BLaER1 (cell line): ENCODE results near the gene RBM14.

ENCODE experiments used
- H3K27ac ChIP-seq: shearing (Covaris generic); formaldehyde crosslinking; 2 replicates; pipeline ENCODE4 v1.8.1; 2022
- H3K27me3 ChIP-seq: shearing (Covaris generic); formaldehyde crosslinking; 2 replicates; pipeline ENCODE4 v1.8.1; 2022
- H3K36me3 ChIP-seq: shearing (Covaris generic); formaldehyde crosslinking; 2 replicates; pipeline ENCODE4 v1.8.1; 2022
- H3K4me1 ChIP-seq: shearing (Covaris generic); formaldehyde crosslinking; 2 replicates; pipeline ENCODE4 v1.8.1; 2022
- H3K4me2 ChIP-seq: shearing (Covaris generic); formaldehyde crosslinking; 2 replicates; pipeline ENCODE4 v1.8.1; 2022
- H3K4me3 ChIP-seq: shearing (Covaris generic); formaldehyde crosslinking; 2 replicates; pipeline ENCODE4 v1.8.1; 2022
- H3K9ac ChIP-seq: shearing (Covaris generic); formaldehyde crosslinking; 2 replicates; pipeline ENCODE4 v1.8.1; 2022
- H3K9me3 ChIP-seq: shearing (Covaris generic); formaldehyde crosslinking; 2 replicates; pipeline ENCODE4 v1.8.1; 2022
- H4K20me1 ChIP-seq: shearing (Covaris generic); formaldehyde crosslinking; 2 replicates; pipeline ENCODE4 v1.8.1; 2022
- Cebpa-rat ChIP-seq: shearing (Covaris generic); IDR thresholded peaks from 2 replicates; pipeline ENCODE4 v1.8.1; 2022

The RBM14 gene, protein sequence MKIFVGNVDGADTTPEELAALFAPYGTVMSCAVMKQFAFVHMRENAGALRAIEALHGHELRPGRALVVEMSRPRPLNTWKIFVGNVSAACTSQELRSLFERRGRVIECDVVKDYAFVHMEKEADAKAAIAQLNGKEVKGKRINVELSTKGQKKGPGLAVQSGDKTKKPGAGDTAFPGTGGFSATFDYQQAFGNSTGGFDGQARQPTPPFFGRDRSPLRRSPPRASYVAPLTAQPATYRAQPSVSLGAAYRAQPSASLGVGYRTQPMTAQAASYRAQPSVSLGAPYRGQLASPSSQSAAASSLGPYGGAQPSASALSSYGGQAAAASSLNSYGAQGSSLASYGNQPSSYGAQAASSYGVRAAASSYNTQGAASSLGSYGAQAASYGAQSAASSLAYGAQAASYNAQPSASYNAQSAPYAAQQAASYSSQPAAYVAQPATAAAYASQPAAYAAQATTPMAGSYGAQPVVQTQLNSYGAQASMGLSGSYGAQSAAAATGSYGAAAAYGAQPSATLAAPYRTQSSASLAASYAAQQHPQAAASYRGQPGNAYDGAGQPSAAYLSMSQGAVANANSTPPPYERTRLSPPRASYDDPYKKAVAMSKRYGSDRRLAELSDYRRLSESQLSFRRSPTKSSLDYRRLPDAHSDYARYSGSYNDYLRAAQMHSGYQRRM

DNA sequence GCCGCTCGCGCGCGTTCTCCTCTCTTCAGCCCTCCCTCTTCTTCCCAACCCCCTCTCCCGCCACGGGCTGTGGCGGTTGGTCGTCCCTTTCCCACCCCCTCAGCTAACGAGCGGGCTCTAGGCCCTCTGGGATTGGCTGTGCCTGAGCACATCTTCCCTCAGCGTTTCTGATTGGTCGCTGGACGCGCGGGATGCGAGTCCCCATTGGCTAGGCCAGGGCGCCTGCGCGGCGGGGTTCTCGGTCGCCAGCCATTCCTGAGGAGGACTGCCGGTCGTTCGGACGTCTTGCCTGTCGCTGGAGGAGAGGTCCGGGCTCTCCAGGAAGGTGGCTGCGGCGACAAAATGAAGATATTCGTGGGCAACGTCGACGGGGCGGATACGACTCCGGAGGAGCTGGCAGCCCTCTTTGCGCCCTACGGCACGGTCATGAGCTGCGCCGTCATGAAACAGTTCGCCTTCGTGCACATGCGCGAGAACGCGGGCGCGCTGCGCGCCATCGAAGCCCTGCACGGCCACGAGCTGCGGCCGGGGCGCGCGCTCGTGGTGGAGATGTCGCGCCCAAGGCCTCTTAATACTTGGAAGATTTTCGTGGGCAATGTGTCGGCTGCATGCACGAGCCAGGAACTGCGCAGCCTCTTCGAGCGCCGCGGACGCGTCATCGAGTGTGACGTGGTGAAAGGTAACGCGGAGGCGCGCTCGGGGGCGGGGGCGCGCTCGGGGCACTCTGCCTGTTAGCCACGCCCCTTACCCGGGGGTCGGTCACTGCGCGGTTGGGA, at the start of gene RBM14:
RBM14 (plus strand) TSS at position 252 of the 776 bp plus-strand sequence; CDS start at position 343, 91 bp downstream.
- H3K27me3 ChIP-seq = no peaks in the 10 kb centered on the region
- H3K36me3 ChIP-seq = peaks cover 37% of the 10 kb centered on the region
- peak within 1 kb of the TSS; percentile 97 for H3K4me2 ChIP-seq
- peak within 1 kb of the TSS; percentile 99 for H3K4me3 ChIP-seq
- peak within 1 kb of the TSS; percentile 97 for H3K9ac ChIP-seq
- H3K4me1 ChIP-seq = peaks cover 62% of the 10 kb centered on the region
- no peaks in the 10 kb centered on the region for H3K9me3 ChIP-seq
- no peak for TF ChIP-seq Cebpa-rat
- H3K27ac ChIP-seq = peak within 1 kb of the TSS; percentile 97
- peaks cover 51% of the 10 kb centered on the region for H4K20me1 ChIP-seq

DNA sequence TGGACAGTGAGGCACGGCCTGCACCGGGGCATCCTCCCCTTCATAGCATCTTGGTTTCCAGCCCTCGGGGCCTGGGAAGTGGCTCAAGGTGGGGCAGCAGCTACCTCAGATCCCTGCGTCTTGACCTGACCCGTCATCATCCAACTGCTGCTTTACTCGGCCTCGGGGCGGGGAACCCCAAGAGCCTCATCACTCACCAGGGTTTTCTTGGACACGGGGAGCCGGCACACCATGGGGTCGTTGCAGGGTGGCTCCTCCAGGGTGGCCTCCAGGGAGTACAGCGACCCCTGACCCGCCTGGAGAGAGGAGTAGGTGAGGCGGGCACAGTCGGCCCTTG, 48.7 kb upstream of the RBM14 start:
- Histone ChIP-seq H3K9ac (no peak overlapping the region), H3K4me3 (no peak overlapping the region), H3K4me2 (no peak overlapping the region), H3K27ac (no peak overlapping the region), H3K27me3 (peaks cover 42% of the 10 kb centered on the region), H3K4me1 (peaks cover 13% of the 10 kb centered on the region), H4K20me1 (no peaks in the 10 kb centered on the region), H3K36me3 (no peaks in the 10 kb centered on the region), H3K9me3 (peaks cover 8% of the 10 kb centered on the region; the same call in 1 of the 2 replicates)
- no peak for TF ChIP-seq Cebpa-rat

DNA sequence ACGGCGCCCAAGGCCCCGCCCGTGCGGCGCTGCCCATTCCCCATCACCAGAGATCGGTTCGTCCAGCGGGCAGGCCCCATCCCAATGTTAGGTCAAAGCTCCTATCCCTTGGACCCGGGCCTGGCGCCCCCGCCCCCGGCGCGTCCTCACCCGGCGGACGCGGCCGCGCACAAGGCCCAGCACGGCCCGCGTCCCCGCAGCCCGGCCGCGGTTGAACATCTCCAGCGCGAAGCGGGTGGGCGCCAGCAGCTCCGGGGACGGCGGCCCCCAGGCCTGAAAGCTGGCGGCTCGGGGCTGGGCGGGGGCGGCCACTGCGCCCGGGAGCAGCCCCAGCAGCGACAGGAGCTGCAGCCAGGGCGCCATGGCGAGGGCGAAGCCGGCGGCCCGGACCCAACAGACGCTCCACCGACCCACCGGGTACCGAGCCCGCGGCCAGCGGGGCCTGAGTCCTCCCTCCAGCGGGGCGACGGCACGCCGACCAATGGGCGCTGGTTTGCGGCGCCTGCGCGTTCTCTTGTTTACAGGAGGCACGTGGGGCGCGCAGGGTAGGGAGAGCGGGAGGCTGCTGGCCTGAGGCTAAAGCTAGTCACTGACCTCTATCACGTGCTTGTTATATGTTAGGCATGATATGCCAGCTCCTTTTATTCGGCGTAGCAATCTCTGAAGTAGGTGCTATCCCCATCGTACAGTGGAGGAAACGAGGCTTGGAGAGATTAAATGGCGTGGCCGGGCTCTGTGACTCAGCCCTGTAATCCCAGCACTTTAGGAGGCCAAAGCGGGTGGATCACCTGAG, 48.1 kb upstream of the RBM14 start, which contains the start of gene CTSF:
CTSF (minus strand) TSS at position 483 of the 793 bp plus-strand sequence; CDS start at position 363, 120 bp downstream.
- H3K27ac ChIP-seq = no peak within 1 kb of the TSS

DNA sequence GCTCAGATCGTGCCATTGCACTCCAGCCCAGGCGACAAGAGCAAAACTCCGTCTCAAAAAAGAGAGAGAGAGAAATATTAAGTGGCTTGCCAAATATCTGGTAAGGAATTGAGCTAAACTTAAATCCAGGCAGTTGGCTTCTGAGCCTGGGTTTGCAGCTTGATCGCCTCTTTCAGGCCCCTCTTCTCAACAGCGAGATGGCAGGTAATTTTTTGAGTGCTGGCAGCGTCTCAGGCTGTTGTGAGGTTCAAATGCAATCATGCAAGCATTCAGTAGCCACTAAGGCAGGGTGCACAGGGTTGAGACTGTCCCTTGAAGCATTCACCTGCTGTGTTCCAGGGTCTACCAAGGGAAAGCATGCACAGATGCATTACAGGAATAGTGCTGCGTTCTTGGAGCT, 47.4 kb upstream of the RBM14 start:
- Histone ChIP-seq H3K4me2 (no peak overlapping the region), H3K9me3 (peaks cover 18% of the 10 kb centered on the region; the same call in 1 of the 2 replicates), H4K20me1 (no peaks in the 10 kb centered on the region), H3K27me3 (peaks cover 42% of the 10 kb centered on the region), H3K9ac (no peak overlapping the region), H3K4me1 (peaks cover 13% of the 10 kb centered on the region), H3K36me3 (no peaks in the 10 kb centered on the region), H3K27ac (no peak overlapping the region), H3K4me3 (no peak overlapping the region)
- TF ChIP-seq Cebpa-rat = no peak

More for the DNA sequence above, 48.1 kb upstream of the RBM14 start, which contains the start of gene CTSF:
- Histone ChIP-seq H3K4me3 (no peak within 1 kb of the TSS), H3K36me3 (no peaks in the 10 kb centered on the region), H4K20me1 (no peaks in the 10 kb centered on the region), H3K4me2 (no peak within 1 kb of the TSS), H3K27me3 (peaks cover 42% of the 10 kb centered on the region), H3K9me3 (peaks cover 11% of the 10 kb centered on the region; the same call in 1 of the 2 replicates), H3K4me1 (peaks cover 13% of the 10 kb centered on the region), H3K9ac (no peak within 1 kb of the TSS)
- TF ChIP-seq Cebpa-rat = no peak

DNA sequence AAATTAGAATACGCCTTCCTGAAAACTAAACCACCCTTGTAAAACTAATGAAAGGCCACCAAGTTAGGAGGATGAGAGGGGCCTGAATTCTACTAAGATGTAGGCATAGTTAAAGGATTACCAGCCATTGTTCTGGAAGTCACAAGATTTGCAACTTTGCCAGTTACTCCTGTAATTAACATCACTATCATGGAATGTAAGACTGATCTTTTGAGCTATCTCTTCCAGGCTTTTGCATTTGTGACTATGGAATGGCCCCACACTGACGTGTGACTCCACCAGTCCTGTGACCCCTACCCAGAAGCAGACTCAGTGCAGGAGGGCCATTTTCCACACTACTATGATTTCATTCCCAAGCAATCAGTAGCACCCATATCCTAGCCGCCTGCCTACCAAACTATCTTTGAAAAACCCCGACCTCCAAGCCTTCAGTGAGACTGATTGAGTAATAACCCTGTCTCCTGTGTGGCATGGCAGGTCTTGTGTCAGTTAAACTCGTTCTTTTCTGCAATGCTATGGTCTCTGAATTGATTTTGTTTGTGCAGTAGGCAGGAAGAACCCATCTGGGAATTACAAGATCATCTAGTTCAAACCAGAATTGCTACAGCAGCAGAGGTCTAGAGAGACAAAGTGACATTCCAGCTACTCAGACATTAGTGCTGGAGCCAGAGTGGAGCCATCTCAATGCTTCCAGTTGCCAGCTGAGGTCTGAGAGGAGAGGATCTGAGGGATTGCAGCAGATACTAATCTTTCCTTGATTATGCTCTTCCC, 46.2 kb upstream of the RBM14 start:
- Histone ChIP-seq H3K27ac (no peak overlapping the region), H3K4me3 (no peak overlapping the region), H3K4me1 (peaks cover 13% of the 10 kb centered on the region), H3K36me3 (no peaks in the 10 kb centered on the region), H4K20me1 (no peaks in the 10 kb centered on the region), H3K9me3 (peaks cover 24% of the 10 kb centered on the region), H3K9ac (no peak overlapping the region), H3K4me2 (peak overlapping the region; percentile 21), H3K27me3 (peaks cover 42% of the 10 kb centered on the region)
- no peak for TF ChIP-seq Cebpa-rat

DNA sequence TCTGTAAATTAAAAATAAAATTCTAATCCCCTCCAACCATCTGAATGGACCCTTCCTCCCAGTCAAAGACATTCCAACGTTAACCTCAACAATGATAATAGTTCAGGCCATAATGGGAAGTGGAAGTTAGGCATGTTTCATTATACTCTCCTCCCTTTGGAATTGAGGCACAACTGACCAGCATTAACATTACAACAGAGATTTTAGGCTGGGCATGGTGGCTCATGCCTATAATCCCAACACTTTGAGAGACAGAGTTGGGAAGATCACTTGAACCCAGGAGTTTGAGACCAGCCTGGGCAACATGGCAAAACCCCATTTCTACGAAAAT, 45.6 kb upstream of the RBM14 start:
- no peak for TF ChIP-seq Cebpa-rat
- no peak overlapping the region for H3K4me3 ChIP-seq
- H3K9me3 ChIP-seq = peaks cover 24% of the 10 kb centered on the region
- peaks cover 39% of the 10 kb centered on the region for H3K27me3 ChIP-seq
- H3K36me3 ChIP-seq = no peaks in the 10 kb centered on the region
- H3K4me1 ChIP-seq = peaks cover 13% of the 10 kb centered on the region
- no peak overlapping the region for H3K4me2 ChIP-seq
- H3K9ac ChIP-seq = no peak overlapping the region
- no peak overlapping the region for H3K27ac ChIP-seq
- H4K20me1 ChIP-seq = no peaks in the 10 kb centered on the region

DNA sequence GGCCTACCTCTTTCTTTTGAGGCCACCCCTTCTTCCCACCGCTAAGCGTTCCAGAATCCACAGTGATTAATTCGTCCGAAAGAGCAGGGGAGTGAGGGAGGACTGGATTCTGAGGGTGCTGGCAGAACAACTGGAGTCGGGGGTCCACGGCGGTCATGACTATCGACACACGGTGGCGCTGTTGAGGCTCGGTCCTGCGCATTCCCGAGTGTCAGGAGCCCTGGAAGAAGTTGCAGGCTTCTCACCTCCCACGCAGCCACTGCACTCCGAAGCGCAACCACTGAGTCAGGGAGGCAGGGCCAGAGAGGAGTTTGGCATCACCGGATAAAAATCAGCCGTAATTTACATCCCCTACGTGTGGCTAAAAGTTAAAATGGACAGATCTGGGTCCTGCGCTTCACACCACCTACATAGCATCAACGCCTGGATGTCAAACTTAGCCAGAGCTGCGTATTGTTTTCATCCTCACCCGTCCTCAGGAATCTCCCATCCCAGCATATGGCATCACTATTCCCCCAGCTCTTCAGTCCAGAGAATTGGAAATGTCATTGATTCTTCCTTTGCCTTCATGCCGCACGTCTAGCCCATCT, 37.3 kb upstream of the RBM14 start:
- no peaks in the 10 kb centered on the region for H3K36me3 ChIP-seq
- H3K4me2 ChIP-seq = no peak overlapping the region
- no peak overlapping the region for H3K27ac ChIP-seq
- no peaks in the 10 kb centered on the region for H3K27me3 ChIP-seq
- TF ChIP-seq Cebpa-rat = no peak
- no peaks in the 10 kb centered on the region for H4K20me1 ChIP-seq
- H3K4me1 ChIP-seq = no peaks in the 10 kb centered on the region
- no peak overlapping the region for H3K9ac ChIP-seq
- peaks cover 27% of the 10 kb centered on the region for H3K9me3 ChIP-seq
- no peak overlapping the region for H3K4me3 ChIP-seq

DNA sequence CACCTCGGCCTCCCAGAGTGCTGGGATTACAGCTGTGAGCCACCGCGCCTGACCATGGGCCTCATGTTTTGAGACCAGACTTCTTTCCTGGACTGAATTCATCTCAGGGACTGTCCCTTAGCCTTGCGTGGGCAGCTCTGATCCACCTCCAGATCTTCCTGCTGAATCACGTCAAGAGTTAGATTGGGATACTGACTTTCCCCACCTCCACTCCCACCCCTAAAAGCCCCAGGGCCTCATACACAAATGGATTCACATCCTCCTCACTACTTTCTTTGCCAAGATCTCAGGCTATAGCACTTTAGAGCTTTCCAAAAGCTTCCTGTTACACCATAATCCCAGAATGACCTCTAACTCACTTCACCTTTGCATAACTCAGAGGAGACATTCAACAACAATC, 35.6 kb upstream of the RBM14 start:
- TF ChIP-seq Cebpa-rat = no peak
- Histone ChIP-seq H3K27ac (no peak overlapping the region), H3K27me3 (no peaks in the 10 kb centered on the region), H3K4me3 (no peak overlapping the region), H3K36me3 (no peaks in the 10 kb centered on the region), H3K9me3 (peaks cover 21% of the 10 kb centered on the region), H3K9ac (no peak overlapping the region), H3K4me2 (no peak overlapping the region), H3K4me1 (no peaks in the 10 kb centered on the region), H4K20me1 (no peaks in the 10 kb centered on the region)
